ENCODE data around the gene USP40.

USP40 gene

GRCh38 chr2:233464056-233464455 lies 102.5 kb downstream of the USP40 start:
- Histone ChIP-seq H3K36me3 (ENCODE audit: control insufficient read depth, insufficient read depth, low read length) (peaks cover 62% of the 10 kb centered on the region), H3K9me3 (ENCODE audit: control insufficient read depth, low read length) (no peaks in the 10 kb centered on the region), H3K4me1 (ENCODE audit: control insufficient read depth, insufficient read depth, low read length, poor library complexity, severe bottlenecking) (no peaks in the 10 kb centered on the region), H3K27ac (ENCODE audit: low read depth, low read length, severe bottlenecking) (no peak overlapping the region), H3K4me3 (ENCODE audit: extremely low read depth, insufficient read depth, low read length, poor library complexity, severe bottlenecking) (no peak overlapping the region)
- 95% methylated on average over 14 to 18 of the region's 19 CpGs for WGBS, 2 experiments (ENCODE audit: insufficient coverage in 2 of 2)

- no peaks in the 10 kb centered on the region for H3K4me1 ChIP-seq (ENCODE audit: control insufficient read depth, insufficient read depth, low read length, poor library complexity, severe bottlenecking)
- 84 to 89% methylated on average over 15 to 16 of the region's 16 CpGs for WGBS, 2 experiments (ENCODE audit: insufficient coverage in 2 of 2)
- H3K27ac ChIP-seq (ENCODE audit: low read depth, low read length, severe bottlenecking): no peak overlapping the region
- H3K36me3 ChIP-seq (ENCODE audit: control insufficient read depth, insufficient read depth, low read length): peaks cover 61% of the 10 kb centered on the region
- H3K4me3 ChIP-seq (ENCODE audit: extremely low read depth, insufficient read depth, low read length, poor library complexity, severe bottlenecking): no peak overlapping the region
- no peaks in the 10 kb centered on the region for H3K9me3 ChIP-seq (ENCODE audit: control insufficient read depth, low read length)
These were observed 103.0 kb downstream of the USP40 start for GRCh38 chr2:233463586-233463985.

GRCh38 chr2:233462826-233463470 lies 103.6 kb downstream of the USP40 start:
- Histone ChIP-seq H3K27ac (ENCODE audit: low read depth, low read length, severe bottlenecking) (no peak overlapping the region), H3K4me1 (ENCODE audit: control insufficient read depth, insufficient read depth, low read length, poor library complexity, severe bottlenecking) (no peaks in the 10 kb centered on the region), H3K4me3 (ENCODE audit: extremely low read depth, insufficient read depth, low read length, poor library complexity, severe bottlenecking) (no peak overlapping the region), H3K9me3 (ENCODE audit: control insufficient read depth, low read length) (no peaks in the 10 kb centered on the region), H3K36me3 (ENCODE audit: control insufficient read depth, insufficient read depth, low read length) (peaks cover 60% of the 10 kb centered on the region)
- WGBS, 2 experiments (ENCODE audit: insufficient coverage in 2 of 2): 97 to 98% methylated on average over 13 to 20 of the region's 21 CpGs

GRCh38 chr2:233462202-233462785 lies 104.3 kb downstream of the USP40 start:
- no peak overlapping the region for H3K27ac ChIP-seq (ENCODE audit: low read depth, low read length, severe bottlenecking)
- 93% methylated on average over 22 to 25 of the region's 25 CpGs for WGBS, 2 experiments (ENCODE audit: insufficient coverage in 2 of 2)
- H3K4me3 ChIP-seq (ENCODE audit: extremely low read depth, insufficient read depth, low read length, poor library complexity, severe bottlenecking): no peak overlapping the region
- H3K36me3 ChIP-seq (ENCODE audit: control insufficient read depth, insufficient read depth, low read length): peaks cover 62% of the 10 kb centered on the region
- H3K9me3 ChIP-seq (ENCODE audit: control insufficient read depth, low read length): no peaks in the 10 kb centered on the region
- no peaks in the 10 kb centered on the region for H3K4me1 ChIP-seq (ENCODE audit: control insufficient read depth, insufficient read depth, low read length, poor library complexity, severe bottlenecking)

GRCh38 chr2:233461481-233461891 lies 105.1 kb downstream of the USP40 start:
- H3K4me3 ChIP-seq (ENCODE audit: extremely low read depth, insufficient read depth, low read length, poor library complexity, severe bottlenecking): no peak overlapping the region
- H3K36me3 ChIP-seq (ENCODE audit: control insufficient read depth, insufficient read depth, low read length): peaks cover 60% of the 10 kb centered on the region
- H3K27ac ChIP-seq (ENCODE audit: low read depth, low read length, severe bottlenecking): no peak overlapping the region
- H3K9me3 ChIP-seq (ENCODE audit: control insufficient read depth, low read length): no peaks in the 10 kb centered on the region
- 92 to 98% methylated on average over 5 of the region's 8 CpGs for WGBS, 2 experiments (ENCODE audit: insufficient coverage in 2 of 2)
- no peaks in the 10 kb centered on the region for H3K4me1 ChIP-seq (ENCODE audit: control insufficient read depth, insufficient read depth, low read length, poor library complexity, severe bottlenecking)

- Histone ChIP-seq H3K36me3 (ENCODE audit: control insufficient read depth, insufficient read depth, low read length) (peaks cover 59% of the 10 kb centered on the region), H3K27ac (ENCODE audit: low read depth, low read length, severe bottlenecking) (no peak overlapping the region), H3K9me3 (ENCODE audit: control insufficient read depth, low read length) (no peaks in the 10 kb centered on the region), H3K4me1 (ENCODE audit: control insufficient read depth, insufficient read depth, low read length, poor library complexity, severe bottlenecking) (no peaks in the 10 kb centered on the region), H3K4me3 (ENCODE audit: extremely low read depth, insufficient read depth, low read length, poor library complexity, severe bottlenecking) (no peak overlapping the region)
- WGBS, 2 experiments (ENCODE audit: insufficient coverage in 2 of 2): 95% methylated on average over 23 to 24 of the region's 32 CpGs
These were observed 105.7 kb downstream of the USP40 start for GRCh38 chr2:233460726-233461441.

GRCh38 chr2:233459426-233459825 lies 107.2 kb downstream of the USP40 start:
- H3K27ac ChIP-seq (ENCODE audit: low read depth, low read length, severe bottlenecking): no peak overlapping the region
- WGBS, 2 experiments (ENCODE audit: insufficient coverage in 2 of 2): 96 to 98% methylated on average over 10 of the region's 10 CpGs
- peaks cover 63% of the 10 kb centered on the region for H3K36me3 ChIP-seq (ENCODE audit: control insufficient read depth, insufficient read depth, low read length)

GRCh38 chr2:233458826-233459225 lies 107.8 kb downstream of the USP40 start:
- Histone ChIP-seq H3K4me3 (ENCODE audit: extremely low read depth, insufficient read depth, low read length, poor library complexity, severe bottlenecking) (no peak overlapping the region), H3K9me3 (ENCODE audit: control insufficient read depth, low read length) (no peaks in the 10 kb centered on the region), H3K4me1 (ENCODE audit: control insufficient read depth, insufficient read depth, low read length, poor library complexity, severe bottlenecking) (no peaks in the 10 kb centered on the region), H3K27ac (ENCODE audit: low read depth, low read length, severe bottlenecking) (no peak overlapping the region), H3K36me3 (ENCODE audit: control insufficient read depth, insufficient read depth, low read length) (peaks cover 62% of the 10 kb centered on the region)
- 94 to 95% methylated on average over 6 of the region's 8 CpGs for WGBS, 2 experiments (ENCODE audit: insufficient coverage in 2 of 2)

More at GRCh38 chr2:233459426-233459825, 107.2 kb downstream of the USP40 start:
- H3K4me1 ChIP-seq (ENCODE audit: control insufficient read depth, insufficient read depth, low read length, poor library complexity, severe bottlenecking): no peaks in the 10 kb centered on the region
- H3K9me3 ChIP-seq (ENCODE audit: control insufficient read depth, low read length): no peaks in the 10 kb centered on the region
- H3K4me3 ChIP-seq (ENCODE audit: extremely low read depth, insufficient read depth, low read length, poor library complexity, severe bottlenecking): no peak overlapping the region

GRCh38 chr2:233458031-233458610 lies 108.5 kb downstream of the USP40 start:
- Histone ChIP-seq H3K4me1 (ENCODE audit: control insufficient read depth, insufficient read depth, low read length, poor library complexity, severe bottlenecking) (no peaks in the 10 kb centered on the region), H3K4me3 (ENCODE audit: extremely low read depth, insufficient read depth, low read length, poor library complexity, severe bottlenecking) (no peak overlapping the region), H3K27ac (ENCODE audit: low read depth, low read length, severe bottlenecking) (no peak overlapping the region), H3K9me3 (ENCODE audit: control insufficient read depth, low read length) (no peaks in the 10 kb centered on the region), H3K36me3 (ENCODE audit: control insufficient read depth, insufficient read depth, low read length) (peaks cover 66% of the 10 kb centered on the region)
- 96 to 98% methylated on average over 19 to 20 of the region's 20 CpGs for WGBS, 2 experiments (ENCODE audit: insufficient coverage in 2 of 2)

- 94 to 98% methylated on average over 3 to 5 of the region's 5 CpGs for WGBS, 2 experiments (ENCODE audit: insufficient coverage in 2 of 2)
- H3K36me3 ChIP-seq (ENCODE audit: control insufficient read depth, insufficient read depth, low read length): peaks cover 69% of the 10 kb centered on the region
These were observed 109.2 kb downstream of the USP40 start for GRCh38 chr2:233457356-233457755.

More at GRCh38 chr2:233457356-233457755, 109.2 kb downstream of the USP40 start:
- H3K4me3 ChIP-seq (ENCODE audit: extremely low read depth, insufficient read depth, low read length, poor library complexity, severe bottlenecking): no peak overlapping the region
- H3K9me3 ChIP-seq (ENCODE audit: control insufficient read depth, low read length): no peaks in the 10 kb centered on the region
- no peak overlapping the region for H3K27ac ChIP-seq (ENCODE audit: low read depth, low read length, severe bottlenecking)
- H3K4me1 ChIP-seq (ENCODE audit: control insufficient read depth, insufficient read depth, low read length, poor library complexity, severe bottlenecking): no peaks in the 10 kb centered on the region
